Left ventricle myocardium inferior (tissue), 1 donor: ENCODE measurements around the gene AKR1C1. TPM values are rescaled to one million over a fixed set of nuclear protein-coding genes. Genes with fewer than 3 reads are reported as not detected.
"Not testable (repeated sequence)": the region's sequence is repeated elsewhere in the genome, so short reads cannot be mapped to it uniquely, and the experiment has no call there.

Experiments
- DNase-seq: peaks from one replicate; pipeline ENCODE4 v3.0.0-alpha.2; 2020
- H3K27ac ChIP-seq: fragments of 200-600 bp; replicated peaks from 2 replicates; pipeline ENCODE4 v1.8.0; 2021
- H3K27me3 ChIP-seq: fragments of 200-600 bp; 2 replicates; pipeline ENCODE4 v1.8.0; 2021; ENCODE audit warnings: low read depth
- H3K36me3 ChIP-seq: fragments of 200-600 bp; 2 replicates; pipeline ENCODE4 v1.8.0; 2021
- H3K4me1 ChIP-seq: fragments of 200-600 bp; 2 replicates; pipeline ENCODE4 v1.8.0; 2021
- H3K4me3 ChIP-seq: fragments of 200-600 bp; 2 replicates; pipeline ENCODE4 v1.8.0; 2021; ENCODE audit warnings: mild to moderate bottlenecking, moderate library complexity
- H3K9me3 ChIP-seq: fragments of 200-600 bp; replicated peaks from 2 replicates; pipeline ENCODE4 v1.8.0; 2021
- intact Hi-C: fragments of 100-400 bp; cut with micrococcal nuclease; formaldehyde crosslinking; loops from one replicate; pipeline ENCODE4 v1.11.0; 2022
- total RNA-seq: library from RNA; stranded (reverse); fragmentation: NEBNext Ultra II Directional; extraction: Animal tissue kit (Norgen Biotek cat#: 25700); gene quantifications from one replicate; pipeline ENCODE4 v1.2.1, GENCODE V29; 2021
- TF ChIP-seq, protein P1 (sequence below): fragments of 200-600 bp; IDR thresholded peaks from 2 replicates; pipeline ENCODE4 v1.8.0; 2021; ENCODE audit warnings: antibody characterized with exemption, mild to moderate bottlenecking, borderline replicate concordance
- donor health status: DM: no; HTN: yes; CAD: no; lungs with severe emphysema.

AKR1C1 gene
- total RNA-seq, 1 donor from 2014 or later: 34.1 TPM

DNA sequence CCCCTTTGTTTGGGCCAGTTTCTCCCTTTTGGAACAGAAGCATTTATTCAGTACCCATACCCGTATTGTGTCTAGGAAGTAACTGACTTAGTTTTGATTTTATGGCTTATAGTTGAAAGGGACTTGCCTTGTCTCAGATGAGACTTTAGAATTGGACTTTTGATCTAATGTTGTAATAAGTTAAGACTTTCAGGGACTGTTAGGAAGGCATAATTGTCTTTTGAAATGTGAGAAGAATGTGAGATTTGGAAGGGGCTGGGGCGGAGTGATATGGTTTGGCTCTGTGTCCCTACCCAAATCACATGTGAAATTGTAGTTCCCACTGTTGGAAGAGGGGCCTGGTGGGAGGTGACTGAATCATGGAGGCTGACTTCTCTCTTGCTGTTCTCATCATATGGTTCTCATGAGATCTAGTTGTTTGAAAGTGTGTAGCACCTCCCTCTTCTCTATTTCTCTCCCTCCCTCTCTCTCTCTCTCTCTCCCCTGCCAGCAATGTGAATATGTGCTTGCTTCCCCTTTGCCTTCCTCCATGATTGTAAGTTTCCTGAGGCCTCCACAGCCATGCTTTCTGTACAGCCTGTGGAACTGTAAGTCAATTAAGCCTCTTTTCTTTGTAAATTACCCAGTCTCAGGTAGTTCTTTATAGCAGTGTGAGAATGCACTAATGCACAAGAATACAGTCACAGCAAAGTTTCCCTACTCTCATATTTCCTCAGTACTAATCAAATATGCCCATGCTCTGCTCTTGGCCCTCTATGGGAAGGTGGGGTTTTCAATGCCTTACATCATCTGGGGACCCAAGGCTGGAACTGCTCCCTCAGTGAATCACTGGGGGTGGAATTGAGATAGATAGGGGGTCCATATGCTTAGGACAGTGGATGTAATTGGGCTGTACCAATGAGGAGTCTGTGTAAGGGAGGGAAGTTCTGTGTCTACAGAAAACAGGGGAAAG, 17.2 kb upstream of the AKR1C1 start:
- Histone ChIP-seq H3K36me3 (no peaks in the 10 kb centered on the region), H3K27ac (peak overlapping the region; percentile 64), H3K4me3 (no peak overlapping the region), H3K9me3 (no peaks in the 10 kb centered on the region), H3K4me1 (peaks cover 38% of the 10 kb centered on the region), H3K27me3 (no peaks in the 10 kb centered on the region)
- TF ChIP-seq, protein P1, sequence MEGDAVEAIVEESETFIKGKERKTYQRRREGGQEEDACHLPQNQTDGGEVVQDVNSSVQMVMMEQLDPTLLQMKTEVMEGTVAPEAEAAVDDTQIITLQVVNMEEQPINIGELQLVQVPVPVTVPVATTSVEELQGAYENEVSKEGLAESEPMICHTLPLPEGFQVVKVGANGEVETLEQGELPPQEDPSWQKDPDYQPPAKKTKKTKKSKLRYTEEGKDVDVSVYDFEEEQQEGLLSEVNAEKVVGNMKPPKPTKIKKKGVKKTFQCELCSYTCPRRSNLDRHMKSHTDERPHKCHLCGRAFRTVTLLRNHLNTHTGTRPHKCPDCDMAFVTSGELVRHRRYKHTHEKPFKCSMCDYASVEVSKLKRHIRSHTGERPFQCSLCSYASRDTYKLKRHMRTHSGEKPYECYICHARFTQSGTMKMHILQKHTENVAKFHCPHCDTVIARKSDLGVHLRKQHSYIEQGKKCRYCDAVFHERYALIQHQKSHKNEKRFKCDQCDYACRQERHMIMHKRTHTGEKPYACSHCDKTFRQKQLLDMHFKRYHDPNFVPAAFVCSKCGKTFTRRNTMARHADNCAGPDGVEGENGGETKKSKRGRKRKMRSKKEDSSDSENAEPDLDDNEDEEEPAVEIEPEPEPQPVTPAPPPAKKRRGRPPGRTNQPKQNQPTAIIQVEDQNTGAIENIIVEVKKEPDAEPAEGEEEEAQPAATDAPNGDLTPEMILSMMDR: no peak
- intact Hi-C loops: no loop called here
- no peak for DNase-seq

DNA sequence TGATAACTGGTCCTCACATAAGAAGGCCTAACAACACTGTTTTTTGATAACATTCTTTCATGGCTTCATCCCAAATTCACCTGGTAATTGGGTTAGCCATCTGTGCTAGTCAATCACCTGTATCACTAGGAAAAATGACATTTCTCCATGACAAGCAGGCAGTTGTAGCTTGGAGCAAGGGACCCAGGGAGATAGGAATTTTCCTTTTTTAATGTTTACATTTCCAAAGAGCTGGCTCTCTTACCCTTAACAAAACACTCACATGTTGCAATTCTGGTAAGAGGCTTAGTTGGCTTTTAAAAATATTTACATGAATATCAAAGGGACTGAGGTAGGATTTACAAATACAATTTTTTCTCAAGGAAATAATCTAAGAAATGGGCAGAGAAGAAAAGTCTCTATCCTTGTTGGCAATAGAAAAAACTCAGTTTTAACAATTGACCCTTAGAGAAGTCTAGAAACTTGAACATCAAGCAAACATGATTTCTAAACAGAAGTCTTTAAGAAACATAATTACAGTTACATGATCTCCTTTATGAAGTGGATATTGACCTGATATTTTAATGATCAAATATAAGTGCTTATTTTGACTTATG, 16.1 kb upstream of the AKR1C1 start:
- H3K9me3 ChIP-seq: no peaks in the 10 kb centered on the region
- peaks cover 35% of the 10 kb centered on the region for H3K4me1 ChIP-seq
- DNase-seq: no peak
- peak overlapping the region; percentile 64 for H3K27ac ChIP-seq
- H3K36me3 ChIP-seq: no peaks in the 10 kb centered on the region
- TF ChIP-seq, protein P1: no peak
- H3K4me3 ChIP-seq: no peak overlapping the region
- intact Hi-C loops: no loop called here
- no peaks in the 10 kb centered on the region for H3K27me3 ChIP-seq

DNA sequence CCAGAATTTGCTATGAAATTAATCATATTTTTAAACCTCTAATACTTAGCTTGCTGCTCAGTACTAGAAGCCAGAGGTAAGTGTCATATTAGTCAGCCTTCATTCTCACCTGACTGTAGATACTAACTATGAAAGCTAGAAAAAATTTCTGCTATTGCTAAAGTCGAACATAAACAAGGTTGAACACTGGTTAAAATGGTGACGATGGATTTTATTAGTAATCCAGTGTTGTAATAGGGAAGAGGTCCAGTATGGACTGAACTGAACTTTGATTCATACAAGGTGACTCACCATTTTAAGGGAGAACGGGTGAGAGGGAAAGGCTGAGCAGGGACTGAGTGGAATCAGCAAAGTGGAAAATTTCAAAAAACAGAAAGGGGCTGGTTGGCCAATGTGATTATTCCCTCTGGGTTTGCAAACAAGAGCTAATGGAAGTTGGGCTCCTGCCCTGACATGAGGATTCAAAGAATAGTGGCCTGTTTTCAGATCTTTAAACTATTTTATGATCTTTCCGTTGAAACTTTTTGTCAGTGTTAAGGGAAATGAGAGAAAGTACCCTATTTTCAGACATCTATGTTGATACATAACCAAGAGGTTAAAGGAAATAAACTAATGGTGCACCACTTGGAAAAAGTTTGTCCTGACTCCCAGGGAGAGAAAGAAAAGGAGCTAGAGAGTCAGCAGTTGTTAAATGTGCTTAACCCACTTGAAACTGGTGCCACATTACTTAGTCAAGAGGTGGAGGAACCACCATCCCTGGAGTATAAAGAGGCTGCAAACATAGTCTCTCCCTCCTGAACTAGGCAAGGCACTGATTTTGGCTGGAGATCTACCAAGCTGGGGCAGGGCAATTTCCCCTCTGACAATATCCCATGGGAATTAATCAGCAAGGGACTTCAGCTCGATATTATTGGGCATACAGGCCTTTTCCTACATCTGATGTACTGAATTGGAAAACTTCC, 15.3 kb upstream of the AKR1C1 start:
- Histone ChIP-seq H3K4me3 (no peak overlapping the region), H3K9me3 (no peaks in the 10 kb centered on the region), H3K27me3 (no peaks in the 10 kb centered on the region), H3K27ac (peak overlapping the region; percentile 64), H3K4me1 (peaks cover 28% of the 10 kb centered on the region), H3K36me3 (no peaks in the 10 kb centered on the region)
- TF ChIP-seq, protein P1: no peak
- intact Hi-C loops: no loop called here
- DNase-seq: no peak

DNA sequence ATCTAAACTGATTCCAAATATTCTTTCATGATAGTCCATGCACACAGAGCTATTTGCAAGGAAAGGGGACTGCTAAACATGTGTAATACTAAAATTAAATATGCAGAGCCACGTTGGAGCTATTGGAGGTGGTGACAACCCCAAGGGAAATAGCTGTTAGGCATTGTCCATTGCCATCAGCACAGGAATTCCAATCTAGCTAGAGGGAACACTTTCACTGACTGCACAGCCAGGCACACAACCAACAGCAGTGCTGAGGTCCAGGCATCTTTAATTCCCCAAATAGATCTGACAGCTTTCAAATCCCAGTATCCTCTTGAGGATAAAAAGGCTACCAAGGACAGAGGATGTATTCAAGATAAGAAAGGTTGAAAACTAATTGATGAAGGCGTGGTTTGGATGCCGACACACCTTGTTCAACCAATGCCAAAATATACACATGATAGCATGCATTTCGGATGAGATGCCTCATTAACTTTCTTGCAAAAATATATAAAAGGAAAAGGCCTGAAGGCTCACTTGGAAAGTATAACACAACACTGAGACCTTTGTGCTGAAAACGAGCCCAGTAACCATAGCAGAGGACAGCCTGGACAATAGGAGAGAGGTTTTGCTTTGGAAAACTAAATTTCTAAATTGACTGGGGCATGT, 11.6 kb upstream of the AKR1C1 start:
- peak overlapping the region; percentile 34 for H3K27ac ChIP-seq
- H3K36me3 ChIP-seq, DNase-seq, H3K4me1 ChIP-seq, H3K9me3 ChIP-seq, intact Hi-C loops, H3K4me3 ChIP-seq, H3K27me3 ChIP-seq: not testable (repeated sequence)

DNA sequence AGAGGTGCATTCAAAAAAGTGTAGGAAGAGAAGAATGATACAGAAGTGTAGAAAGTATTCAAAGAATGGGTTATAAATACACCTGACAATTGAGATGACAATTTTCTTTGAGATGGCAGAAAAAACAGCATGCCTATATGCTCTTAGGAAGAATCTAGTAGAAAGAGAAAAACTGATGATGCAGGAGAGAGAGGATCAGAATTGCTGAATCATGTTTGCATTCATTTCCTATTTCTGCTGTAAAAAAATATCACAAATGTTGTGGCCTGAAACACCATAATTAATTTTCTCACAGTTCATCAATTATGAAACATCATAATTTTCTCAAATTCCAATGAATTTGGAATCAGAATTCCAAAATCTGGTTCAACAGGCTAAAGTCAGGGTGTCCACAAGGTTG, 9.8 kb upstream of the AKR1C1 start:
- peaks cover 9% of the 10 kb centered on the region for H3K4me1 ChIP-seq
- H3K9me3 ChIP-seq: no peaks in the 10 kb centered on the region
- H3K36me3 ChIP-seq: no peaks in the 10 kb centered on the region
- TF ChIP-seq, protein P1: no peak
- no peaks in the 10 kb centered on the region for H3K27me3 ChIP-seq
- H3K4me3 ChIP-seq: no peak overlapping the region
- no peak for DNase-seq
- no peak overlapping the region for H3K27ac ChIP-seq
- intact Hi-C loops: no loop called here

DNA sequence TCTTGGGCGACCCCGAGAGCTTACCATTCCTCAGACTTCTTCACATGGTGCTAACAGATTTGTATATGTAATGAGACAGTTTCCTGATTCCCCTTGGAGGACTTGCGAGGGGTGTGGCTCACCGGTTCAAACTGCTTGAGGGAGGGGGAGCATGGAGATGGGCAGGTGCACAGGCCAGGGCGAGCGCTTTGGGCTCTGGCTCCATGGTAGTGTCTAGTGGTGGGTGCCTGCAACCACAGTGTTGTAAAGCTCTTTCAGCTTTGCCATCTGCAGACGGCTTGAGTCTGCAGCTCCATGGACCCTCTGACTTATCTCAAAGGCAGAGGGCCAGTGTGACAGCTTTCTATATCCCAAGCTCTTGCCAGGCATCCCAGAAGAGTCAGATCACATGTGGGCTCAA, 7.1 kb upstream of the AKR1C1 start:
- H3K27me3 ChIP-seq, DNase-seq, H3K4me3 ChIP-seq, intact Hi-C loops, H3K4me1 ChIP-seq, H3K27ac ChIP-seq, H3K36me3 ChIP-seq, H3K9me3 ChIP-seq: not testable (repeated sequence)

DNA sequence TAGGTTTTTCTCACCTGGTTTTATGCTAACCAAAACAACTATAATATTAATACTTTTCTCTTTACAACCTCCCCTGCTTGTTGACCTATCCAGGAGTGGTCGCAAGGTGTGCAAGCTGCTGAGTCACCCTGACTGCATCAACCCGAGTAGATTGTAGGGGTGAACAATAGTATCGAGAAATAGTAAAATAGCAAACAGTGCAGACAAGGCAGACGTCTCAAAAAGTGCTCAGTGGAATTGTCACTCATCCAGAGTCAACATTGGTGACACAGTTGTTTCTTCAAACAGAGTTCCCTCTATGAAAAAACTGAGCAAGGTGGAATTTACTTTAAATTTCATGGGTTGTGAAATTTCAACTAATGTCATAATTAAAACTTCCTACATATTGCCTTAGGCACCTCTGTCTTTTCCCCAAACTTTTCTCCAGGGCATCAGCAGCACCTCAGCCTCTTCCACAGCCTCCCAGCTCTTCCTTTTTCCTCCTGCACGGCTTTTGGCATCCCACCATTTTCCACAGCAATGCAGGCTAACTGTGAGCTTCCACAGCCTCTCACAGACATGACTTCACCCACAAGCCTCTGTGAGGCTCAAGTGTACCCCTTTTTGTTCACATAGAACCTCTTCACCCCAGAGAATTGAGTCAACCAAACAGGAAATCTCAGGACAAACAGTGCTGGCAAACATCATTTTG, 6.1 kb upstream of the AKR1C1 start:
- H3K36me3 ChIP-seq, H3K4me1 ChIP-seq, H3K27ac ChIP-seq, DNase-seq, intact Hi-C loops, H3K27me3 ChIP-seq, H3K4me3 ChIP-seq, H3K9me3 ChIP-seq: not testable (repeated sequence)

DNA sequence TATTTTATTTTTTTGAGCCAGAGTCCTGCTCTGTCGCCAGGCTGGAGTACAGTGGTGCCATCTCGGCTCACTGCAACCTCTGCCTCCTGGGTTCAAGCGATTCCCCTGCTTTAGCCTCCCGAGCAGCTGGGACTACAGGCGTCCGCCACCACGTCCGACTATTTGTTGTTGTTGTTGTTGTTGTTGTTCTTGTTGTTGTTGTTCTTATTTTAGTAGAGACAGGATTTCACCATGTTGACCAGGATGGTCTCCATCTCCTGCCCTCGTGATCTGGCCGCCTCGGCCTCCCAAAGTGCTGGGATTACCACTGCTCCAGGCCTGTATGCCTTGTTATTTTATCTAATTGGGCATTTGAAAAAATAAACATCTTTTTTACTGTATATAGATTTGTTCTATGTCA, 1.7 kb upstream of the AKR1C1 start:
- not testable (repeated sequence) for H3K4me3 ChIP-seq, H3K36me3 ChIP-seq, H3K27ac ChIP-seq, H3K27me3 ChIP-seq, H3K9me3 ChIP-seq, H3K4me1 ChIP-seq, DNase-seq
- intact Hi-C loops: loop anchor here (10.0 kb wide), 1 partner anchor 107 kb away; no protein-coding TSS in a partner anchor
